ENCODE measurements around the gene RAD23B.

Gene RAD23B

DNA sequence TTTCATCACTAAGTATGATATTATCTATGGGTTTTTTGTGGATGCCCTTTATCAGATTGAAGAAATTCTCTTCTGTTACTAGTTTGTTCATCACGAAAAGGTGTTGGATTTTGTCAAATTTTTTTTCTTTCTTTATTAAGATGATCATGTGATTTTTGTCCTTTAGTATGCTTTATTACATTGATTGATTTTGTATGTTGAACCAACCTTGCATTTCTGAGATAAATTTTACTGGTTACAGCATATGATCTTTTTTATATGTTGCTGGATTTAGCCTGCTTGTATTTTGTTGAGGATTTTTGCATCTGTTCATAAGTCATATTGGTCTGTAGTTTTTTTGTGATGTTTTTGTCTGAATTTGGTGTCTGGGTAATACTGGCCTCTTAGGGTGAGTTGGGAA, 42.8 kb downstream of the RAD23B start:
- H3K36me3 ChIP-seq (ENCODE audit: control insufficient read depth, insufficient read depth, low read length): peaks cover 27% of the 10 kb centered on the region
- no peaks in the 10 kb centered on the region for H3K9me3 ChIP-seq (ENCODE audit: control insufficient read depth, insufficient read depth, low read length)
- H3K27me3 ChIP-seq (ENCODE audit: control insufficient read depth, insufficient read depth, low read length): no peaks in the 10 kb centered on the region
- H3K4me1 ChIP-seq (ENCODE audit: control insufficient read depth, insufficient read depth, low read length): no peaks in the 10 kb centered on the region
- no peak overlapping the region for H3K9ac ChIP-seq (ENCODE audit: low read depth, low read length)
- no peak overlapping the region for H3K4me3 ChIP-seq (ENCODE audit: low read depth, low read length)

DNA sequence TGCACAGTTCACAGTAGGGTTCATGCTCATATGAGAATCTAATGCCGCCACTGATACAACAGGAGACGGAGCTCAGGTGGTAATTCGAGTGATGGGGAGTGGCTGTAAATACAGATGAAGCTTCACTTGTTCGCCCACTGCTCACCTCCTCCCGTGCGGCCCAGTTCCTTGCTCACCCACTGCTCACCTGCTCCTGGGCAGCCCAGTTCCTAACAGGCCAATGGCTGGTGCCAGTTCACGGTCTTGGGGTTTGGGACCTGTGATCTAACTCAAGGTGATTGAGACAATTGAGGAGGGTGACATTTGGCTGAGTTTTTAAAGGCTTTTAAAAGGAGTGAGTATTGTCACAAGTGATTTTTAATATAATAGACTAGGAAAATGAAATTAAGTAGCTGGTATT, 45.4 kb downstream of the RAD23B start:
- H3K4me3 ChIP-seq (ENCODE audit: low read depth, low read length): no peak overlapping the region
- H3K4me1 ChIP-seq (ENCODE audit: control insufficient read depth, insufficient read depth, low read length): no peaks in the 10 kb centered on the region

DNA sequence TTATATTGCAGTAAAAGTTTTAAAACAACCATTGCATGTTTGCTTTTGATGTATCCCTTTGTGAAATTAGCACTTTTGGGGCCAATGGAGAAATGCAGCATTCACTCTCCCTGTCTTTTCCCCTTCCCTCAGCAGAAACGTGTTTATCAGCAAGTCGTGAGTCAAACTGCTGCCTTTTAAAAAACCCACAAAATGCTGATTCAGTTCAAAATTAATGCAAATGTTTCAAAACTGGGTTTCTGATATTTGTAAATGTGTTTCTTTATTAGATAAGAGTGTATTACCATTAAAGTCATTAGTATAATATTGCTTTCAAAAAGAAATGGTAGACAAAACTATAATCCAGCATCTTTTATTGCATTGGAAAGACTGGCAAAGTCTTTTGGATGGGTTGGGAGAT, 47.3 kb downstream of the RAD23B start:
- Histone ChIP-seq H3K4me1 (ENCODE audit: control insufficient read depth, insufficient read depth, low read length) (no peaks in the 10 kb centered on the region), H3K4me3 (ENCODE audit: low read depth, low read length) (no peak overlapping the region), H3K36me3 (ENCODE audit: control insufficient read depth, insufficient read depth, low read length) (peaks cover 17% of the 10 kb centered on the region), H3K9me3 (ENCODE audit: control insufficient read depth, insufficient read depth, low read length) (no peaks in the 10 kb centered on the region), H3K9ac (ENCODE audit: low read depth, low read length) (no peak overlapping the region), H3K27me3 (ENCODE audit: control insufficient read depth, insufficient read depth, low read length) (no peaks in the 10 kb centered on the region)

More for the DNA sequence above, 45.4 kb downstream of the RAD23B start:
- no peak overlapping the region for H3K9ac ChIP-seq (ENCODE audit: low read depth, low read length)
- H3K36me3 ChIP-seq (ENCODE audit: control insufficient read depth, insufficient read depth, low read length): peaks cover 30% of the 10 kb centered on the region
- H3K27me3 ChIP-seq (ENCODE audit: control insufficient read depth, insufficient read depth, low read length): no peaks in the 10 kb centered on the region
- no peaks in the 10 kb centered on the region for H3K9me3 ChIP-seq (ENCODE audit: control insufficient read depth, insufficient read depth, low read length)

- Histone ChIP-seq H3K9ac (ENCODE audit: low read depth, low read length) (no peak overlapping the region), H3K9me3 (ENCODE audit: control insufficient read depth, insufficient read depth, low read length) (no peaks in the 10 kb centered on the region), H3K4me1 (ENCODE audit: control insufficient read depth, insufficient read depth, low read length) (no peaks in the 10 kb centered on the region), H3K4me3 (ENCODE audit: low read depth, low read length) (no peak overlapping the region), H3K27me3 (ENCODE audit: control insufficient read depth, insufficient read depth, low read length) (no peaks in the 10 kb centered on the region), H3K36me3 (ENCODE audit: control insufficient read depth, insufficient read depth, low read length) (peaks cover 17% of the 10 kb centered on the region)
These were observed 49.8 kb downstream of the RAD23B start for GRCh38 chr9:107332883-107333282.

GRCh38 chr9:107333363-107333762, 50.3 kb downstream of the RAD23B start:
- Histone ChIP-seq H3K4me3 (ENCODE audit: low read depth, low read length) (no peak overlapping the region), H3K9ac (ENCODE audit: low read depth, low read length) (no peak overlapping the region), H3K9me3 (ENCODE audit: control insufficient read depth, insufficient read depth, low read length) (no peaks in the 10 kb centered on the region), H3K4me1 (ENCODE audit: control insufficient read depth, insufficient read depth, low read length) (no peaks in the 10 kb centered on the region), H3K36me3 (ENCODE audit: control insufficient read depth, insufficient read depth, low read length) (peaks cover 20% of the 10 kb centered on the region), H3K27me3 (ENCODE audit: control insufficient read depth, insufficient read depth, low read length) (no peaks in the 10 kb centered on the region)

- no peaks in the 10 kb centered on the region for H3K27me3 ChIP-seq (ENCODE audit: control insufficient read depth, insufficient read depth, low read length)
- H3K4me1 ChIP-seq (ENCODE audit: control insufficient read depth, insufficient read depth, low read length): no peaks in the 10 kb centered on the region
- H3K4me3 ChIP-seq (ENCODE audit: low read depth, low read length): no peak overlapping the region
- H3K9ac ChIP-seq (ENCODE audit: low read depth, low read length): no peak overlapping the region
- no peaks in the 10 kb centered on the region for H3K9me3 ChIP-seq (ENCODE audit: control insufficient read depth, insufficient read depth, low read length)
- H3K36me3 ChIP-seq (ENCODE audit: control insufficient read depth, insufficient read depth, low read length): peaks cover 23% of the 10 kb centered on the region
These were observed 51.2 kb downstream of the RAD23B start for GRCh38 chr9:107334103-107334776.

DNA sequence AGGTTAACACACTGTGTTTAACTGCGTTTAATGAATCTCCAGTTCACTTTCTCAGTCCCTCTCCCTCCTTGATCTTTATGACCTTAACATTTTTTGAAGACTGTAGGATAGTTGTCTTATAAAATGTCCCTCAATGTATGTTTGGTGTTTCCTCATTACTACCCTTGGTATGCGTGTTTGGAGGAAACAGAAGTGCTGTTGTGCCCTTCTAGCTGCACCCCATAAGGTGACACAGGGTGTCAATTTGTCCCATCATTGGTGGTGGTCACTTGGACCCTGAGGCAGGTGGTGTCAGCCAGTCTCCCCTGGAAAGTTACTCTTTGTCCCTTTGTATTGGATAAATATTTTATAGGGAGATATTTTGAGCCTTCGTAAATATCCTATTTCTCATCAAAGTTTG, 52.3 kb downstream of the RAD23B start:
- Histone ChIP-seq H3K4me1 (ENCODE audit: control insufficient read depth, insufficient read depth, low read length) (peaks cover 1% of the 10 kb centered on the region), H3K9me3 (ENCODE audit: control insufficient read depth, insufficient read depth, low read length) (no peaks in the 10 kb centered on the region), H3K36me3 (ENCODE audit: control insufficient read depth, insufficient read depth, low read length) (peaks cover 21% of the 10 kb centered on the region), H3K27me3 (ENCODE audit: control insufficient read depth, insufficient read depth, low read length) (no peaks in the 10 kb centered on the region), H3K9ac (ENCODE audit: low read depth, low read length) (no peak overlapping the region), H3K4me3 (ENCODE audit: low read depth, low read length) (no peak overlapping the region)

- H3K9me3 ChIP-seq (ENCODE audit: control insufficient read depth, insufficient read depth, low read length): no peaks in the 10 kb centered on the region
- no peak overlapping the region for H3K4me3 ChIP-seq (ENCODE audit: low read depth, low read length)
- peaks cover 4% of the 10 kb centered on the region for H3K4me1 ChIP-seq (ENCODE audit: control insufficient read depth, insufficient read depth, low read length)
- H3K9ac ChIP-seq (ENCODE audit: low read depth, low read length): no peak overlapping the region
- H3K27me3 ChIP-seq (ENCODE audit: control insufficient read depth, insufficient read depth, low read length): no peaks in the 10 kb centered on the region
- H3K36me3 ChIP-seq (ENCODE audit: control insufficient read depth, insufficient read depth, low read length): peaks cover 21% of the 10 kb centered on the region
These were observed 53.8 kb downstream of the RAD23B start for GRCh38 chr9:107336718-107337360.

DNA sequence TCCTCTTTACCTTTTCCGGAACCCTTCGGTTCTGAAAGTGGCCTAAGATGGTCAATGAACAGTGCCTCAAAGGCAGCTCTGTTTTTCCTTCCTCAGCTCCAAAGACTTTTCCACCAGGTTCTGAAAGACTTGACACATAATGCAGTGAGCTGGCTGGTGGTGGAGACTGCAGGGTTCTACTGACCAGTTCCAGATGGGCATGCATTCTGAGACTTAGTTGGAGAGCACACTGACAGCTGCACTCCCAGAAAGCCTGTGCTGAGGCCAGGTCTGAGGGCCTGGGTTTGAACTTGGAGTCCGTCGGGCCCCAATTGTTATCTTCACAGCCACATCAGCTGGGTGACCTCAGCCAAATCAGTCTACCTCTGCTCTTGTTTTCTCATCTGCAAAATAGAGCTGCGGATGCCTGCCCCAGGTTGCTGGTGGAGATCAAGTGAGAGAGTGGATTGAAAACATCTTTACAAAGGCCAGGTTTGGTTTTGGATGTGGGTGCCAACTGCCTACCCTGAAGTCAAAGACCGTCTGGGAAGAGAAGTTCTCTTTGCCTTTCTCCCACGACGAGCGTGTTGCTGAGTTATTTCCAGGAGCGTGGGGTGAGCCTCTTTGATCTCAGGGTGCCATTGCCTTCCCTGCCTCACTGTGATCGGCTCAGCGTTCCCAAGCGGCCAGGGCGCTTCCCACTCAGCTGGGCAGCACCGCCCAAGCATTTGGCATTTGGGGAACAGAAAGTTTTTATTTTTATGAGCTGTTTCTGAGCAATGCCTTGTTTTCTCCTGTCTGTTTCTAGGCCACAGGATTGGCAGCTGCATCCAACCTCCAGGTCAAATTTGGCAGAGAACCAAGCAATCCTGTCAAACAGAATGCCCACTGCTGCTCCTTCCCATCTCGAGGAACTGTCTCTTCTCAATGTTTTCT, 54.9 kb downstream of the RAD23B start:
- H3K4me1 ChIP-seq (ENCODE audit: control insufficient read depth, insufficient read depth, low read length): peaks cover 4% of the 10 kb centered on the region
- H3K36me3 ChIP-seq (ENCODE audit: control insufficient read depth, insufficient read depth, low read length): peaks cover 11% of the 10 kb centered on the region
- no peaks in the 10 kb centered on the region for H3K9me3 ChIP-seq (ENCODE audit: control insufficient read depth, insufficient read depth, low read length)
- H3K9ac ChIP-seq (ENCODE audit: low read depth, low read length): no peak overlapping the region
- H3K4me3 ChIP-seq (ENCODE audit: low read depth, low read length): no peak overlapping the region
- H3K27me3 ChIP-seq (ENCODE audit: control insufficient read depth, insufficient read depth, low read length): no peaks in the 10 kb centered on the region

DNA sequence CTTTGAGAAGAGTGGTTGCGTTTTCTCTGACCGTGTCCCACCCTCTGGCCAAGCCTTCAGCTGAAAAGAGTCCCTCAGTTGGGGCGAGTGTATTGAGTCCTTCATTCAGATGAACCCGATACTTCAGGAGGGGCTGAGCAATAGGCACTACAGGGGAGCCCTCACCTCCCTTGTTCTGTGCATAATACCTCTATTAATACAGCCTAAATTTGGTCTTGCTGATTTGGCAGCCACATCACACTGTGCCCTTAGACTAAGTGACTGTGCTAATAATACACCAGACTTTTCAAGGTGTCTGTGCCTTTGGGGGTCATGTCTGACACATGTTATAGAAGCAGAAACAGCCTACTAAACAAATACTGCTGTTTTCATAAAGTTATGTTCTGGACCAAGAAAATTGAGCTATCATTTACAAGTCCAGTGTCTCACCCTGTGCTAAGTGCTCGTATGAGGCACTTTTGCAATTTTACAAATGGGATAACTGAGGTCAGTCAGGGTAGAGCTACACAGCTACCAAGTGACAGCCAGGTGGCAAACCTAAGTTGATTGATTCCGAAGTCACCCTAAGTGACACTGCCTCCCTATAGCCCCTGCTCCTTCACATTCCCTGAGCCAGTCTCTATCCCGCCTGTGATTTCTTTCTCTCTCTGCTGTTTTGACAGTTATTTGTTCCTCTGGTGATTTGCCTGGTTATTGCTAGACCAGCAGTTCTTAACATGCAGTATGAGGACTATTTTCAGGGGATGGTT, 56.0 kb downstream of the RAD23B start:
- Histone ChIP-seq H3K9me3 (ENCODE audit: control insufficient read depth, insufficient read depth, low read length) (no peaks in the 10 kb centered on the region), H3K4me1 (ENCODE audit: control insufficient read depth, insufficient read depth, low read length) (peaks cover 4% of the 10 kb centered on the region), H3K27me3 (ENCODE audit: control insufficient read depth, insufficient read depth, low read length) (no peaks in the 10 kb centered on the region), H3K4me3 (ENCODE audit: low read depth, low read length) (no peak overlapping the region), H3K36me3 (ENCODE audit: control insufficient read depth, insufficient read depth, low read length) (peaks cover 9% of the 10 kb centered on the region), H3K9ac (ENCODE audit: low read depth, low read length) (no peak overlapping the region)

DNA sequence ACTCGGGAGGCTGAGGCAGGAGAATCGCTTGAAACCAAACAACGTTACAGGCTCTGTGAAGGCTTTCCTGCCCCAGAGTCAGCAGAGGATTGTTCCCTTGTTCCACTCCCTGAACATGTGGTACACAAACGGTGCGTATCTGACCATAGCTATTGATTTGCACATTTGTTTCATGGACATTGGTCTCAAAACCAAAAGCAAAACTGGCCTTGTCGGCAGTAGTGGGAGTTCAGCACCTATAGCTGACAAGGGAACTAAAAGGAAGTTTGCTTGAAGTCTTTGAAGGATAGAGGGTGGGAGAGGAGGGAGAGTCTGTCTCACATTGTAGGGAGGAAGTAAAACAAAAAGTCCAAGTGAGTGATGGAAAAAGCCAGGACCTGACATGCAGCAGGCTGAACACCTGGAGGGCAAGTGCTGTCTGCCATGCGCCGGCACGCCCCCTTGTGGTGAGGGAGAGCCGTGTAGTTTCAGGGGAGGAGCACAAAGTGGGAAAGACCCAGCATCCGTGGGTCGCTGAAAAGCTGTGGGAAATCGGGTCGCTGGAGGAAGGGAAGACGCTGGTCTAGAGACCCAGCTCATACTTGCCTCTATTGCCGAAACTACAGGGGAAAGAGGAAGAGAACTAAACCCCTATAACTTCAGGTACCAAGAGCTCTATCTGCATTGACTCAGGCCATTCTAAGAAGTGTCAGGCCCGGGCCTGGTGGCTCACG, 58.0 kb downstream of the RAD23B start:
- Histone ChIP-seq H3K27me3 (ENCODE audit: control insufficient read depth, insufficient read depth, low read length) (no peaks in the 10 kb centered on the region), H3K4me1 (ENCODE audit: control insufficient read depth, insufficient read depth, low read length) (peaks cover 4% of the 10 kb centered on the region), H3K9ac (ENCODE audit: low read depth, low read length) (no peak overlapping the region), H3K36me3 (ENCODE audit: control insufficient read depth, insufficient read depth, low read length) (peaks cover 9% of the 10 kb centered on the region), H3K4me3 (ENCODE audit: low read depth, low read length) (no peak overlapping the region), H3K9me3 (ENCODE audit: control insufficient read depth, insufficient read depth, low read length) (no peaks in the 10 kb centered on the region)
